Fibroblast of mammary gland (primary cell): ENCODE results near the gene TEX11.

ENCODE experiments used
- DNase-seq: peaks from one replicate; pipeline ENCODE4 v3.0.0-alpha.2; 2010; ENCODE audit warnings: low read depth
- H3K4me3 ChIP-seq: 2 replicates; pipeline ENCODE4 v1.5.1; 2011; ENCODE audit warnings: low read depth, mild to moderate bottlenecking, low read length, moderate library complexity; ENCODE audit not compliant: control insufficient read depth
- CTCF ChIP-seq: conservative IDR thresholded peaks from 2 replicates; pipeline ENCODE4 v1.5.1; 2011; ENCODE audit warnings: low read depth, low read length, inconsistent platforms; ENCODE audit not compliant: control insufficient read depth, insufficient read depth

TEX11 gene

GRCh38 chrX:70908541-70908940, at the start of gene TEX11:
Gene TEX11 (minus strand): TSS chrX:70908711. CDS start chrX:70907789, 922 bp downstream.
- H3K4me3 ChIP-seq: no peak within 1 kb of the TSS
- TF ChIP-seq CTCF: no peak
- DNase-seq: no peak

- DNase-seq: no peak
These were observed 46.4 kb upstream of the TEX11 start for GRCh38 chrX:70954871-70955270.

GRCh38 chrX:70924294-70924911, 15.9 kb upstream of the TEX11 start:
- no peak overlapping the region for H3K4me3 ChIP-seq
- no peak for DNase-seq
- no peak for TF ChIP-seq CTCF

More at GRCh38 chrX:70954871-70955270, 46.4 kb upstream of the TEX11 start:
- no peak for TF ChIP-seq CTCF
- H3K4me3 ChIP-seq: no peak overlapping the region

- no peak for TF ChIP-seq CTCF
- no peak overlapping the region for H3K4me3 ChIP-seq
- no peak for DNase-seq
These were observed 14.4 kb upstream of the TEX11 start for GRCh38 chrX:70922774-70923473.

- no peak for TF ChIP-seq CTCF
- no peak for DNase-seq
These were observed 13.3 kb upstream of the TEX11 start for GRCh38 chrX:70921709-70922352.

GRCh38 chrX:70916754-70917153, 8.2 kb upstream of the TEX11 start:
- H3K4me3 ChIP-seq: no peak overlapping the region
- DNase-seq: no peak
- no peak for TF ChIP-seq CTCF

More at GRCh38 chrX:70921709-70922352, 13.3 kb upstream of the TEX11 start:
- H3K4me3 ChIP-seq: no peak overlapping the region
